Measurements from ENCODE around the gene SC5D. TPM values are rescaled to one million over a fixed set of nuclear protein-coding genes. Genes with fewer than 3 reads are reported as not detected.

The SC5D gene
- total RNA-seq, 1 donor from 2014 or later, result 20.6 TPM

DNA sequence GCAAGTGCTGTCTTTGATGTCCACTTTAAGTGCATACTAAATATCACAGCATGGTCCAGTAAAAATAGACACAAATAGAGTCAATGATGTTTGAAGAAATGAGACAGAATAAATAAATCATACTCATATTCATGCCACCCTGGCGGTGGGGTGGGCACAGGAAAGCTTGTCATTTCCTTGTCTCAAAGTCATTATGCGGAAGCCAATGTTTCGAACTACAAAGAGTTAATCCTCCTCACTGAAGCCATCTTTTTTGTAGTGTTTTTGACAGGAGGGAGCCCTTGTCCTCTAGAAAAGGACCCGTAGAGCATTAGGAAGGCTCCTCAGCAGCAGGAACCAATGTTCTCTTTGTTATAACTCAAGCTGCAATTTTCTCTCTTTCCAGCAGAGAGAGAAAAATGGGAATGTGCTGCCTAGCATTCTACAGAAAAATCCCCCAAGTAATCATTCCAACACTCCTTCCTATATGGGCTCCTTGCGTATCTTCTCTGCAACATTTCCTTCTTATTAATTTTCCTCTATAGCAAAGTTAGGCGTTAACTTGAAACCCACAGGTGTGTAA, 30.6 kb downstream of the SC5D start:
- DNase-seq (ENCODE audit: low spot score), result no peak
- intact Hi-C loops (cut with DNase I), result loop anchor here (5.0 to 10.0 kb wide), 2 partner anchors 129 to 212 kb away; partner anchors contain the start of genes SORL1 and SORL1-AS1

DNA sequence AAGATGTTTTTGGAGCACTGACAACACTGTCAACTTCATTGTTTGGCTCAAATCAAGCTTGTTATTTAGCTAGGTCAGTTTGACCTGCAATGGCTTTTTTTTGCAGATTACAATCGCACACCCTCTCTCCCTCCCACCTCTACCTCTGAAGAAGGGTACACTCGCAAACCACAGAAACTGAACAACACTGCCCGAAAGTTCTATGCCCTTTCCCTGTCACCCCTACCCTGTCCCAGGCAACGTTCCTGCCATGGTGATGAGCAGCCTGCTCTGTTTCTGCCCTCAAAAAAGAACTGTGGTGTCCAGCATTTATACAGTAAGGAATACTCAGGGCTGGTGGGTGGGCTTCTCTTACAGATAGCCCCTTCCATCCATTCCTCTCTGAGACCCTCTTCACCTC, 33.7 kb downstream of the SC5D start:
- intact Hi-C loops (cut with DNase I), result loop anchor here (10.0 kb wide), 1 partner anchor 209 kb away; no protein-coding TSS in a partner anchor

DNA sequence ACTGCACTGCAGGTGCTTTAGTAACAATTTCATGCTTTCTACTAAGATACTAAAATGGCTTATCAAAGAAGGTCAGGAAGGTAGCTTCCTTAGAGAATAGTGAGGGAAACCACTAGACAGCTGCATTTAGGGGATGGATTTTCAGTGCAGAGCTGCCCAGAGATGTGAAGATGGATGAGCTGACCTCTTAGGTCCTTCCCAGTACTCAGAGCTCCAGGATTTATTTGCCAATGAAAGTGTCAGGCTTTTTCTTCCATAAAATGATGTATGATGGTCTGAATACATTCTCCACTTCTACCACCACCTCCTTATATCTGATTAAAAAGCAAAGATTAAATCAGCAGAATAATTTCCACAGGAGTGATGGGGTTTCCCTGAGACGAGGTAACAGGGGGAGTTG, 35.0 kb downstream of the SC5D start:
- DNase-seq (ENCODE audit: low spot score), result no peak
- intact Hi-C loops (cut with DNase I), result loop anchor here (10.0 kb wide), 1 partner anchor 207 kb away; no protein-coding TSS in a partner anchor

More for the DNA sequence above, 33.7 kb downstream of the SC5D start:
- no peak for DNase-seq (ENCODE audit: low spot score)

GRCh38 chr11:121328176-121328966, 35.8 kb downstream of the SC5D start:
- DNase-seq (ENCODE audit: low spot score), result no peak
- intact Hi-C loops (cut with DNase I), result loop anchor here (10.0 kb wide), 1 partner anchor 206 kb away; no protein-coding TSS in a partner anchor

- no peak for DNase-seq (ENCODE audit: low spot score)
- intact Hi-C loops (cut with DNase I), result loop anchor here (10.0 kb wide), 1 partner anchor 206 kb away; no protein-coding TSS in a partner anchor
Observed at GRCh38 chr11:121328967-121329679, 36.6 kb downstream of the SC5D start.

DNA sequence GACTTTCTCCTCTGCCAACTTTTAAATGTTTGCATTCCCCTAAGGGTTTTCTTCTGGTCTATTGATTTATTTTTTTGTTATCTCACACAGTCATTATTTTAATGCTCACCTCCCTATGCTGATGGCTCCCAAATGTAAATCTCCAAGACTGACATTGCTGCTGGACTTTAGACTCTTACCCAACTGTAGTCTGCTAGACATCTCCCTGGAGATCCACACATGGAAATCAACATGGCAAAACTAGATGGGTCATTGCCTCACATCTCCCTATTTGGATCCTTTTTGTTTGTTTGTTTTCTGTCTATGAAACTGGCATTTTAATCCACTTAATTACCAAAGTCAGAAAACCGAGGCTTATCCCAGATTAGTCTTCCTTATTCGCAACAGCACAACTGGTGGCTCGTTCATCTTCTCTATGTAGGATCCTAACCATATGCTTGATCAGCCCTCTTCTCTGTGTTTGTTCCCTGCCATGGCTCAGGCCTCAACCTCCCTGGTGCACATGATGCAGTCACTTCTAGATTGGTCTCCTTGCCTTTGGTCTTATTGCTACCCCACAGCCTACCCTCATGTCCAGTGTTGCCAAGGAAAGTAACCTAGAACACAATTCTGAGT, 37.3 kb downstream of the SC5D start:
- intact Hi-C loops (cut with DNase I), result loop anchor here (10.0 kb wide), 1 partner anchor 205 kb away; no protein-coding TSS in a partner anchor
- DNase-seq (ENCODE audit: low spot score), result no peak

- no peak for DNase-seq (ENCODE audit: low spot score)
- intact Hi-C loops (cut with DNase I), result no loop called here
Observed at GRCh38 chr11:121330614-121331435, 38.3 kb downstream of the SC5D start.

- DNase-seq (ENCODE audit: low spot score), result no peak
- intact Hi-C loops (cut with DNase I), result no loop called here
Observed at GRCh38 chr11:121334973-121335710, 42.6 kb downstream of the SC5D start.

GRCh38 chr11:121336279-121336937, 43.8 kb downstream of the SC5D start:
- intact Hi-C loops (cut with DNase I), result no loop called here
- DNase-seq (ENCODE audit: low spot score), result no peak

DNA sequence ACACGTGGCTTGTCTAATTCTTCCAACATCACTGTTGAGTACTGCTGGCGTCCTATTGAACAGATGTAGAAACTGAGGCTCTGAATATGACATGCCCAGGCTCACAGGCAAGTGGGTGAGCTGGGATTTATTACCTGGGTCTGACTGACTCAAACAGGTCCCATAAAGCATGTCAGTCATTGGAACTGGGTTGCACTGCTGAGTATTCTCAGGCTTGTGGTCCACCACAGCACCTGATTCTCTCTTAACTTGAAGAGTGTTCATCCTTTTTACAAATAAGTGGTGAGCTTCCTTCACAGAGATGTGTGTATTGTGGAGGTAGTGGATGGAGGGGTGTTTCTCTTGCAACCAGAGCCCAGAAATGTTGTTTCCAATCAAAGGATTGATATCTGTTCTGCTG, 44.5 kb downstream of the SC5D start:
- intact Hi-C loops (cut with DNase I), result no loop called here
- no peak for DNase-seq (ENCODE audit: low spot score)

GRCh38 chr11:121337740-121338272, 45.2 kb downstream of the SC5D start:
- no peak for DNase-seq (ENCODE audit: low spot score)
- intact Hi-C loops (cut with DNase I), result no loop called here

- intact Hi-C loops (cut with DNase I), result no loop called here
- DNase-seq (ENCODE audit: low spot score), result no peak
Observed at GRCh38 chr11:121338536-121338935, 46.0 kb downstream of the SC5D start.

DNA sequence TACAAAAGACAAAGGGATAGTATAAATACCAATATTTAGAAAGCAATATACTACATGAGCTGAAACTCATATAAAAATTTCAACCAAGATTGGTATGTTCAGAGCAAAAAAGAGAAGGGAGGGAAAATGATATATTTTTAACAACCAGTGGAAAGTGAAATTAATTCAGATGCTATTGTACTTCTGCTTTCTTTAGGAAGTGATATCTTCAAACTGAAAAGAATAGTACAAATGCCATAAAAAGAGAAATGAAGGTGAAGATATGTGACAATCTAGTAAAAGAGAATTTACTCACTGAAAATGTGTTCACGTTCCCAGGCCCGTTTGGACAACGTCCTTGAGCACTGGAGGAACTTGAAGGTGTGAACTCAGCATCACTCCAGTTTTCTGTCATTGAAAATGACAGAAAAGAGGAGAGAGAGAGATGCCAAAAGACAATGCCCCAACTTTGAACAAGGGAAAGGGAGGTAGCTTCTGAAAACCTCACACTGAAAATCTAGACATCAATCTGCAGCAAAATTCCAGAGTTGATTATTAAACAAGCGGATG, 47.5 kb downstream of the SC5D start:
- DNase-seq (ENCODE audit: low spot score), result no peak
- intact Hi-C loops (cut with DNase I), result no loop called here

DNA sequence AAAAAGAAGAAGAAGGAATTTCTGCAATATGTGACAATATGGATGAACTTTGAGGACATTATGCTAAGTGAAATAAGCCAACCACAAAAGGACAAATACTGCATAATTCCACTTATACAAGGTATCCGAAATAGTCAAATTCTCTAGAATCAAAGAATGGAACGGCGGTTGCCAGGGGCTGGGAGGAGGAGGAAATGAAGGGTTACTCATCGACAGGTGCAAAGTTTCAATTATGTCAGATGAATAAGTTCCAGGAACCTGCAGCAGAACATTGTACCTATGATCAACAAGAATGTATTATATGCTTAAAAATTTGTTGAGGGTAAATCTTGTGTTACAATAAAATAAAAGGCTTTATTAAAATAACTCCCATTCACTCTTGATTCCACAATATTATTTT, 49.0 kb downstream of the SC5D start:
- DNase-seq (ENCODE audit: low spot score), result no peak
- intact Hi-C loops (cut with DNase I), result no loop called here

DNA sequence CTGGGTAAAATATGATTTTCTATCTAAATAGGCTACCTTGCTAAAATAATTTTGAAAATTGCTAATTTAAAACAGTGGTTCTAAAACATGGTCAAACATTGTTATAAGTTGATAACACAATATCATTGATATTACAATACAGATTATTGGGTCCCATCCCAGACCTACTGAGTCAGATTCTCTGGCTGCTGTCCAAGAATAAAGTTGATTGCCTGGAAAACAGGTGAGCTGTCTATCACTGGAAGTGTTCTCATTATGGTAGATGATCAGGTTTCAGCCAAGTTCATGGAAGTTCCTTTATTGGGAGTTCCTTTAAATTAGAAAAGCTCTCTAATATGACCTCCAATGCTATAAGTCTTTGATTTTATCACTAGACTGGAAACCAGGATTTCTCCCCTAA, 52.3 kb downstream of the SC5D start:
- intact Hi-C loops (cut with DNase I), result no loop called here

DNA sequence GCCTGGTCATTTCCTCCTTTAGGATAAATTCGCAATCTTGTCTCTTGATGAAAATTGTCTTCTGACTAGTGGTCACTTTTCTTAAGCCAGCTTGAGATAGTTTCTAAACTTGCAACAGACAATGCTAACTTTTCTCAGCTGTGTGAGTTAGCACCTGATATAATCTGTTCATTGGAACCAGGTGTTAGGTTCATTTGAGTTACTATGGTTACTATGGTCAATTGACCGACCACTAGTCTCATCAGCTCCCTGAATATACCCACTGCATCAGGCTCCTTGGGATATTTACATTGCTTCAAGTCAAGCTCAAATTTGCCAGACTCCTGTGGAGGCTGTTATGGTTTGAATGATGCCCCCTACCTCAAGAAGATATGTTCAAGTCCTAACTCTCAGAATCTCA, 54.5 kb downstream of the SC5D start:
- no peak for DNase-seq (ENCODE audit: low spot score)
- intact Hi-C loops (cut with DNase I), result no loop called here

More for the DNA sequence above, 52.3 kb downstream of the SC5D start:
- DNase-seq (ENCODE audit: low spot score), result no peak

DNA sequence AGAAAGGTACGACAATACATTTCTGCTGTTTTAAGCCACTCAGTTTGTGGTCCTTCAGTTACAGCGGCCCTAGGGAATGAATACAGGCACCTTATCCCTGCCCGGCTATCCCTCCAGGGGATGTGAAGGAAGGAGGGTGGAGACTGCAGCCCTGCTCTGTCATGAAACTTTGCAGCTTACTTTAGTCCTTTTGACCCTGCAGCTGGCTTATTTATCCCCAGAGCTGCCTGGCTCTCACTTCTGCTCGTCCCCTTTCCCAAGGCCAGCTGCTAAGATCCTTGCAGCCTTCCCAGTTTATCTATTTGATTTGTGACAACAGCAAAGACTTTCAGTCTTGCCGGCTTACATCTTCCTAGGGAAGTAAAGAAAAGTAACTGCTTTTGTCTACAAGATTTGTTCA, 55.2 kb downstream of the SC5D start:
- no peak for DNase-seq (ENCODE audit: low spot score)
- intact Hi-C loops (cut with DNase I), result no loop called here
